ENCODE data around the gene ARL14EPL. TPM values are rescaled to one million over a fixed set of nuclear protein-coding genes. Genes with fewer than 3 reads are reported as not detected.

Gene ARL14EPL
- total and polyA plus RNA-seq, 2 donors (not counting 3 experiments of a cell fraction or from before 2014, with no cell fraction given), result 0.10 to 0.58 TPM

GRCh38 chr5:116035123-116035522 is 2.9 kb downstream of the ARL14EPL start:
- Histone ChIP-seq H3K79me2 (ENCODE audit: control insufficient read depth, insufficient read depth, low read length) (no peaks in the 10 kb centered on the region), H3K27ac (ENCODE audit: insufficient read depth, low read depth, low read length) (no peak overlapping the region), H3K9me1 (replicated peaks; ENCODE audit: control insufficient read depth, extremely low read depth, insufficient read depth, low read length) (no peaks in the 10 kb centered on the region), H4K20me1 (replicated peaks; ENCODE audit: control insufficient read depth, extremely low read depth, insufficient read depth, low read length) (no peaks in the 10 kb centered on the region), H2AFZ (ENCODE audit: low read depth, low read length) (no peak overlapping the region), H3K9me3 (replicated peaks; ENCODE audit: control insufficient read depth, insufficient read depth, low read length) (no peaks in the 10 kb centered on the region), H3K4me3 (replicated peaks in 1 of 3; ENCODE audit: insufficient read depth in 1 of 3, low read depth in 1 of 3, low read length in 3 of 3) (no peak overlapping the region), H3K9ac (replicated peaks; ENCODE audit: extremely low read depth, insufficient read depth, low read length) (no peak overlapping the region), H3K4me2 (ENCODE audit: insufficient read depth, low read length) (no peak overlapping the region), H3K36me3 (ENCODE audit: control insufficient read depth in 2 of 2, extremely low read depth in 1 of 2, insufficient read depth in 2 of 2, low read length in 2 of 2) (no peaks in the 10 kb centered on the region), H3K4me1 (ENCODE audit: control insufficient read depth, extremely low read depth, insufficient read depth, low read length) (peaks cover 14% of the 10 kb centered on the region), H3K27me3 (ENCODE audit: control insufficient read depth in 2 of 2, insufficient read depth in 2 of 2, low read length in 2 of 2) (no peaks in the 10 kb centered on the region)
- TF ChIP-seq MAX (IDR thresholded peaks at IDR 0.05; ENCODE audit: insufficient read depth, insufficient read length) (no peak), EZH2 (IDR thresholded peaks at IDR 0.05; ENCODE audit: borderline replicate concordance, low read depth, low read length, severe bottlenecking) (no peak), FOS (IDR thresholded peaks at IDR 0.05; ENCODE audit: borderline replicate concordance, insufficient read depth, low read length) (no peak), POLR2AphosphoS5 (IDR thresholded peaks at IDR 0.05; ENCODE audit: insufficient read depth, low read depth, low read length) (no peak), CTCF (IDR thresholded peaks at IDR 0.05; ENCODE audit: extremely low read depth in 1 of 2, insufficient read depth in 1 of 2, low read depth in 1 of 2, low read length in 2 of 2) (no peak), GATA2 (IDR thresholded peaks at IDR 0.05; ENCODE audit: insufficient read depth, insufficient read length, low read depth, low read length) (no peak), POLR2A (IDR thresholded peaks at IDR 0.05; ENCODE audit: low read depth, low read length) (no peak), MYC (IDR thresholded peaks at IDR 0.05; ENCODE audit: low read depth, low read length) (no peak), JUN (IDR thresholded peaks at IDR 0.05; ENCODE audit: borderline replicate concordance, insufficient read depth, insufficient read length, low read depth) (no peak)
- DNase-seq (ENCODE audit: low read depth, low spot score), result no peak
- FAIRE-seq, result no peak
- dilution Hi-C loops (cut with MboI; ENCODE audit: extremely low pct_ligation_motif_present, low sequenced_read_pairs), result no loop called here
- CTCF ChIA-PET, result interaction anchor here (0.7 to 3.1 kb wide), 15 partner anchors 9 to 484 kb away, joined by 3 to 32 read pairs (median 3); no protein-coding TSS in a partner anchor
- POLR2A ChIA-PET, result no interaction called here
- intact Hi-C loops (cut with micrococcal nuclease), result no loop called here
- no TSS peak for BruUV-seq (replicated peaks)
